Adrenal gland (tissue), 12 donors: ENCODE measurements around the gene VCAM1. TPM values are rescaled to one million over a fixed set of nuclear protein-coding genes. Genes with fewer than 3 reads are reported as not detected.

Experiments used
- DNase-seq, 7 donors: peaks; one replicate each; pipeline ENCODE4 v3.0.0-alpha.2; 2019 to 2020
- H3K27ac ChIP-seq, 5 donors: fragments of 200-600 bp; sonication (generic) in 4 of 5; 1 replicate in 3 of 5; 2 replicates in 2 of 5; pipeline versions ENCODE4 v1.5.1 to v1.8.0; 2016 to 2020; ENCODE audit warnings: mild to moderate bottlenecking in 1 of 5
- H3K27me3 ChIP-seq: fragments of 200-600 bp; 2 replicates; pipeline ENCODE4 v1.8.0; 2021
- H3K36me3 ChIP-seq, 2 donors: fragments of 200-600 bp; replicated peaks in 1 of 2; 1 replicate in 1 of 2; 2 replicates in 1 of 2; pipeline versions ENCODE4 v1.5.1 to v1.8.0; 2018 to 2022
- H3K4me1 ChIP-seq, 2 donors: fragments of 200-600 bp; replicated peaks in 1 of 2; 1 replicate in 1 of 2; 2 replicates in 1 of 2; pipeline versions ENCODE4 v1.5.1 to v1.8.0; 2018 to 2021
- H3K4me3 ChIP-seq, 4 donors: fragments of 200-600 bp; sonication (generic) in 3 of 4; one replicate each; pipeline ENCODE4 v1.5.1; 2016 to 2018
- H3K9me3 ChIP-seq, 3 donors: fragments of 200-600 bp; sonication (generic) in 1 of 3; replicated peaks in 1 of 3; 1 replicate in 2 of 3; 2 replicates in 1 of 3; pipeline versions ENCODE4 v1.5.1 to v1.8.0; 2016 to 2021
- POLR2A ChIP-seq, 2 donors: fragments of 450-650 bp; IDR thresholded peaks; one replicate each; pipeline ENCODE4 v1.6.1; 2017; ENCODE audit warnings: antibody characterized with exemption in 2 of 2, mild to moderate bottlenecking in 2 of 2, moderate library complexity in 1 of 2
- WGBS, 4 donors: extraction: QIAGEN DNeasy Blood & Tissue Kit in 2 of 4; methylation state at CpG; one replicate each; pipeline versions ENCODE4 v1.1.5 to v1.1.7; 2013 to 2017; 5-methylcytosine and 5-hydroxymethylcytosine counted together
- intact Hi-C, 2 donors: fragments of 100-400 bp; cut with DNase I; formaldehyde crosslinking; loops; one replicate each; pipeline versions ENCODE4 v1.14.1 to v1.15.0; 2022 to 2023
- polyA plus RNA-seq, 3 donors: library from polyadenylated mRNA; stranded (reverse); fragments of 200-250 nt in 2 of 3; fragments of 350-450 nt in 1 of 3; fragmentation: Illumina TruSeq in 1 of 3; extraction: RNeasy Lipid Tissue Mini Kit (QIAGEN cat#74804) in 1 of 3; gene quantifications; one replicate each; pipeline ENCODE4 v1.2.3, GENCODE V29; 2013 to 2014
- total RNA-seq, 9 donors: library from RNA; depleted of rRNA in 4 of 9; stranded (reverse); fragments of >200 nt in 4 of 9; fragments of 120-200 nt in 1 of 9; fragmentation: NEBNext Ultra II Directional in 1 of 9; extraction: Animal tissue kit (Norgen Biotek cat#: 25700) in 1 of 9; gene quantifications; one replicate each; pipeline versions ENCODE4 v1.1.0 to v1.2.4, GENCODE V29; 2013 to 2023
- TF ChIP-seq, protein P1 (sequence below), 6 experiments: fragments of 450-650 bp in 4 of 6; fragments of 200-600 bp in 2 of 6; sonication (generic) in 1 of 6; IDR thresholded peaks; 1 replicate in 5 of 6; 2 replicates in 1 of 6; pipeline versions ENCODE4 v1.5.1 to v1.8.0; 2016 to 2021; ENCODE audit warnings: antibody characterized with exemption in 6 of 6, mild to moderate bottlenecking in 2 of 6, moderate library complexity in 1 of 6
- donor health status: healthy with polysubstance abuse.
- donor health status: Bipolar disorder and iron deficiency.
- donor health status: DM: yes; HTN: yes; CAD: no.
- donor health status: DM: no; HTN: no; CAD: no.
- donor health status: DM: no; HTN: no; CAD: no.
- donor health status: DM: yes; HTN: yes; CAD: no.

VCAM1 gene
- total and polyA plus RNA-seq, 12 donors = 32.3 to 233 (median 78.3) TPM

DNA sequence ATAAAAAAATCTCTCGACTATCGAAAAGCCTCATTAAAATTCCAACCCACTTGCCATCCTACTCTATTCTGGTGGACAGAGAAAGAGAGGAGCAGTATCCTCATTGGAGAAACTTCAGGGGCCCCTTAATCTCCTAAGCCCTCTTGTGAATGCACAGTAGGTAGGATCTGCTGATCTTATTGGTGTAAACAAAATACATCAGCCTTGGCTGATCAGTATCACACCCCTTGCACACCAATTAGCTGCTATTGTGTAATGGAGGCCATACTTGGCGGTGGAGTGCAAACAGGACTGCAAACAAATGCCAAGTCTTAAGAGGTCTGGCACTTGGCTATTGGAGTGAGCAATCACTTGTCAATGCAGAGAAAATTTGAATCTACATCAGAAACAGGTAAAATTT lies 15.7 kb downstream of the VCAM1 start:
- H3K36me3 ChIP-seq = peaks cover 0 to 5% of the 10 kb centered on the region in 2 donors

DNA sequence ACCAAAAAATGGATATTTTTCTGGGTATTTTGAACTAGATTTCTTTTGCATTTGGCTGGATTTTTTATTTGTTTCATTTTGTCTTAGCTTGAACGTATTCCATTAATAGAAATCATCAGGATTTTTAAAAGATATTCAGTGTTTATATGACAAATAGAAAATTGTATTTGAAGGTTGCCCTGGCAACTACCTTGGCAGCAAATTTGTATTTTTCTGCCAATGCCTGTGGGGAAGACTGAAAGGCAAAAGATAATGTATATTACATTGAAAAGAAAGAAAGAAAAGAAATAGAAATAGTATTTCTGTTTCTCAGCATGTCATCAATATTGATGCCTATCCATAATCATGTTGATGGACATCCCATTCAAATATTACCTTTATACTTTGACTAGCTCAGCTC lies 16.8 kb downstream of the VCAM1 start:
- Histone ChIP-seq H3K4me3 (peak overlapping the region in 1 of 4 donors; percentile 10), H3K27me3 (no peaks in the 10 kb centered on the region), H3K36me3 (peaks cover 0 to 4% of the 10 kb centered on the region in 2 donors), H3K27ac (peak overlapping the region in 3 of 5 donors; percentile 20 to 62 (median 55)), H3K9me3 (no peaks in the 10 kb centered on the region), H3K4me1 (peaks cover 12 to 33% of the 10 kb centered on the region in 2 donors)
- 13 to 29% (median 21%) methylated on average over 1 of the region's 1 CpG for WGBS, 4 donors
- peak in 5 of 7 donors; percentile 33 to 76 (median 51) for DNase-seq
- TF ChIP-seq, protein P1, sequence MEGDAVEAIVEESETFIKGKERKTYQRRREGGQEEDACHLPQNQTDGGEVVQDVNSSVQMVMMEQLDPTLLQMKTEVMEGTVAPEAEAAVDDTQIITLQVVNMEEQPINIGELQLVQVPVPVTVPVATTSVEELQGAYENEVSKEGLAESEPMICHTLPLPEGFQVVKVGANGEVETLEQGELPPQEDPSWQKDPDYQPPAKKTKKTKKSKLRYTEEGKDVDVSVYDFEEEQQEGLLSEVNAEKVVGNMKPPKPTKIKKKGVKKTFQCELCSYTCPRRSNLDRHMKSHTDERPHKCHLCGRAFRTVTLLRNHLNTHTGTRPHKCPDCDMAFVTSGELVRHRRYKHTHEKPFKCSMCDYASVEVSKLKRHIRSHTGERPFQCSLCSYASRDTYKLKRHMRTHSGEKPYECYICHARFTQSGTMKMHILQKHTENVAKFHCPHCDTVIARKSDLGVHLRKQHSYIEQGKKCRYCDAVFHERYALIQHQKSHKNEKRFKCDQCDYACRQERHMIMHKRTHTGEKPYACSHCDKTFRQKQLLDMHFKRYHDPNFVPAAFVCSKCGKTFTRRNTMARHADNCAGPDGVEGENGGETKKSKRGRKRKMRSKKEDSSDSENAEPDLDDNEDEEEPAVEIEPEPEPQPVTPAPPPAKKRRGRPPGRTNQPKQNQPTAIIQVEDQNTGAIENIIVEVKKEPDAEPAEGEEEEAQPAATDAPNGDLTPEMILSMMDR (IDR thresholded peaks at IDR 0.05) = no peak
- no peak for TF ChIP-seq POLR2A (IDR thresholded peaks at IDR 0.05)
- intact Hi-C loops = no loop called here

More for the DNA sequence above, 15.7 kb downstream of the VCAM1 start:
- Histone ChIP-seq H3K27me3 (no peaks in the 10 kb centered on the region), H3K27ac (peak overlapping the region in 3 of 5 donors; percentile 15 to 69 (median 55)), H3K9me3 (no peaks in the 10 kb centered on the region), H3K4me1 (peaks cover 12 to 33% of the 10 kb centered on the region in 2 donors), H3K4me3 (no peak overlapping the region)
- WGBS, 4 donors = 82 to 93% (median 88%) methylated on average over 3 of the region's 3 CpGs
- no peak for DNase-seq
- TF ChIP-seq POLR2A (IDR thresholded peaks at IDR 0.05) = no peak
- TF ChIP-seq, protein P1 (IDR thresholded peaks at IDR 0.05) = no peak
- intact Hi-C loops = no loop called here

DNA sequence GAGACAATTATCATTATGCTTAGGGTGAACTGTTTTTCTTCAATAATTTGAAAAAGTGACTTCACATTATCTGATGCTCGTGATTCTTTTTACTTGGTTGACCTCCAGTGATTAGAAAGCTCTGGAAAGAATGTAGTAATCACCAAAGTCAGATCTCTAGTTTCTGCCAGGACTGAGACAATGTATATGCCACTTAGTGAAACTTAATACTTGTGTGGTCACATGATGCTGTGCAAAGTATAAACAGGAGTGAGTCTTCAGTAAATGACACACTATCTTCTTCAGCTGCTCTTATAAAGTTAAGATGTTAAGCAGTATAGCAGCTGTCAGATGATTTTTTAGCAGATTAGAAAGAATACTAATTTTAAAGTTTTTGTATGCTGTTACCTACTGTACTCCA lies 17.2 kb downstream of the VCAM1 start:
- Histone ChIP-seq H3K27ac (peak overlapping the region in 3 of 5 donors; percentile 20 to 62 (median 55)), H3K36me3 (no peaks in the 10 kb centered on the region), H3K4me3 (peak overlapping the region in 1 of 4 donors; percentile 10), H3K9me3 (no peaks in the 10 kb centered on the region), H3K4me1 (peaks cover 12 to 33% of the 10 kb centered on the region in 2 donors), H3K27me3 (no peaks in the 10 kb centered on the region)
- TF ChIP-seq, protein P1 (IDR thresholded peaks at IDR 0.05) = no peak
- TF ChIP-seq POLR2A (IDR thresholded peaks at IDR 0.05) = no peak
- no peak for DNase-seq
- WGBS, 4 donors = 19 to 29% (median 26%) methylated on average over 1 of the region's 1 CpG
- intact Hi-C loops = no loop called here

DNA sequence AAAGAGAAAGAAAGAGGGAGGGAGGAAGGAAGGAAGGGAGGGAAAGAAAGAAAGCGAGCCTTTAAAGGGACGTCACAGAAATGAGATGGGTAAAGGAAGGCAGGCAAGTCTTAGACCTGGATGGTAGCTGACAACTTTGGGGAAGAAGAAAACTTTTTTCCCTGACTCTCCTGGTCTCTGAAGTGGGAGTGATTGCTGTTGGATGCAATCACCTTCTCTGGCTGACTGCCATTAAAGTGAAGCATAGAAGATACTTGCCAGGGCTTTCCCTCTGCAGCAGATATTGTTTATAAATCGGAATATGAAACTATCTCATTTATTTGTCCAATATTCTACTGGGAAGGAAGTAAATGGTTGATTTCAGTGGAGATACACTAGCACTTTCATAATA lies 27.0 kb downstream of the VCAM1 start:
- H3K27ac ChIP-seq = no peak overlapping the region
- H3K4me3 ChIP-seq = no peak overlapping the region
- TF ChIP-seq, protein P1 (IDR thresholded peaks at IDR 0.05) = no peak
- TF ChIP-seq POLR2A (IDR thresholded peaks at IDR 0.05) = no peak
- H3K9me3 ChIP-seq = no peaks in the 10 kb centered on the region
- no peaks in the 10 kb centered on the region for H3K36me3 ChIP-seq
- 66 to 79% (median 73%) methylated on average over 3 of the region's 3 CpGs for WGBS, 4 donors
- no peaks in the 10 kb centered on the region for H3K4me1 ChIP-seq
- intact Hi-C loops = no loop called here
- H3K27me3 ChIP-seq = no peaks in the 10 kb centered on the region
- no peak for DNase-seq
